Fibroblast of gingiva (primary cell): ENCODE measurements around the gene MSLN.
"Not testable (repeated sequence)": the region's sequence is repeated elsewhere in the genome, so short reads cannot be mapped to it uniquely, and the experiment has no call there.

ENCODE experiments used
- DNase-seq: peaks from one replicate; pipeline ENCODE4 v3.0.0-alpha.2; 2011; ENCODE audit warnings: low read depth

Gene MSLN

DNA sequence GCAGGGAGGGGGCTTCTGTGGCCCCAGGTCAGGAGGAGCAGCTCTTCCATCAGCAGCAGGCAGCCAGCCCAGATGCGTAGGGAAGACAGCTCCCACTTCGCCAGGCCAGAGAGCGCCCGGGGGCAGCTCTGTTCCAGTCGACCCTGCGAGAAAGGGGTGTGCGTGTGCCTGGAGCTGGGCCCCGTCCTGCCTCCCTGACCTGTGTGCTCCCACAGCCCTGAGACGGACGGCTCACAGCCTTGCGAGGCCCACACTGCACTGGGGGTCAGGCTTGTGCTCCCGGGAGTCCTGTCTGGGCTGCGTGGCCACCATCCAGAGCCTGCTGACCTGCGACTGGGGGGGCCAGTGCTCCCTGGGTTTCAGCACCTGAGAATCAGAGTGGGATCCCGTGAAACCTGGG is 469 bp upstream of the MSLN start:
- DNase-seq: no peak

- DNase-seq: no peak
These were observed 1.3 kb downstream of the MSLN start for GRCh38 chr16:761625-762513.

- no peak for DNase-seq
These were observed 2.2 kb downstream of the MSLN start for GRCh38 chr16:762595-763268.

DNA sequence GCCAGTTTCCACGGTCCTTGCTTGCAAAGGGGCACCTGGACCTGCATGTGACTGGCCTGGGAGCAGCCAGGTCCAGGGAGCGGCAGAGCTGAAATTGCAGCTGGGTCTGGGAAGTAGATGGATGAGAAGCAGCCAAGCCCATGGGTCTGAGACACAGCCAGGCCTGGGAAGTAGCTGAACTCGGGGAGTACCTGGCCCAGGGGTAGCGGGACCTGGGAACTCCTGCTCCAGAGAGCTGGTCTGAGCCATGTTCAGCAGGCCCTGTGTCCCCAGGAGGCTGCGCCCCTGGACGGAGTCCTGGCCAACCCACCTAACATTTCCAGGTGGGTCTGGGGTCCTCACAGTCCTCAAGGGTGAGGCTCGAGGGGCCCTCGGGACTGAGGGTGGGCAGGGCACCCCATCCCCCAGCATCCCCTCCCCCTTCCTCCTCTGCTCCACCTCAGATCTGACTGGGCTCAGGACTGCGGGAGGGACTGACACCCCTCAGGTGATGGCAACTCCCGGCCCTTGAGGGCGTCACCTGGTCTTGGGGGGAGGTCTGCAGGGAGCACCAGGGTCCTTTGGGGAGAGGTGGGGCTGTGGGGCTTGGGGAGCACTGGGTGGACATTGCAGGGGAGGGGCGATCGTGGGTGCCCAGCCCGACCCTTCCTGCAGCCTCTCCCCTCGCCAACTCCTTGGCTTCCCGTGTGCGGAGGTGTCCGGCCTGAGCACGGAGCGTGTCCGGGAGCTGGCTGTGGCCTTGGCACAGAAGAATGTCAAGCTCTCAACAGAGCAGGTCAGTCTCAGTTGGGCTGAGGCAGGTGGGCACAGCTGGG is 3.0 kb downstream of the MSLN start:
- DNase-seq: no peak

DNA sequence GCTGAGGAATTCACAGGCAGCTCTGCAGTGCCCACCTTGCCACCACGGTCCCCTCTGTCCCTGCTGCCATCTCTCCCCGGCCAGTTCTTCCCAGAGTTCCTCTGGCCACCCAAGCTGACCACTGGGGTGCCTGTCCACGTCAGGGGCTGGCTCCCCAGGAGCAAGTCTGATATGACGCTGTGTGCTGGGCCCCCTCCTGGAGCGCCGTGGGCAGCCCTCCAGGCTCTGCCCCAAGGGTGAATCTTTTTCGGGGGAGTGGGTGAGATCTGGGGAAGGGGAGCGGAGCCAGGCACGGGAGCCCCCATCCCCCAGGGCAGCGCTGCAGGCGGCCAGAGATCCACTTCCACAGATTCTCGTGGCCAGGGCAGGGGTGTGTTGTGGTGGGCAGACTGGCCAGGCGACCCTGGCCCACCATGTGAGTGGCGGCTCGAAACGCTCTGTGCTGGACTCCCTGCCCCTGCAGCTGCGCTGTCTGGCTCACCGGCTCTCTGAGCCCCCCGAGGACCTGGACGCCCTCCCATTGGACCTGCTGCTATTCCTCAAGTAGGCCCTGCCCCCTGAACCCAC is 3.7 kb downstream of the MSLN start:
- no peak for DNase-seq

- no peak for DNase-seq
These were observed 4.4 kb downstream of the MSLN start for GRCh38 chr16:764848-765487.

DNA sequence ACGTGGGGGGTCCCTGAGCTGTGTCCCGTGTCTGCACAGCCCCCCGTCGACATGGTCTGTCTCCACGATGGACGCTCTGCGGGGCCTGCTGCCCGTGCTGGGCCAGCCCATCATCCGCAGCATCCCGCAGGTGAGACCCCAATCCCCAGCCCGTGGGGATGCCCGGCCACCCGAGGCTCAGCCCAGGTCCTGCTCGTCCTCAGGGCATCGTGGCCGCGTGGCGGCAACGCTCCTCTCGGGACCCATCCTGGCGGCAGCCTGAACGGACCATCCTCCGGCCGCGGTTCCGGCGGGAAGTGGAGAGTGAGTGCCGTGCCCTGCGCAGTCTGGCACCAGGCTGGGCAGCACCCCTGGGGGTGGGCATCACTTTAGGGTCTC is 4.9 kb downstream of the MSLN start:
- DNase-seq: no peak

- no peak for DNase-seq
These were observed 5.7 kb downstream of the MSLN start for GRCh38 chr16:766008-766819.

DNA sequence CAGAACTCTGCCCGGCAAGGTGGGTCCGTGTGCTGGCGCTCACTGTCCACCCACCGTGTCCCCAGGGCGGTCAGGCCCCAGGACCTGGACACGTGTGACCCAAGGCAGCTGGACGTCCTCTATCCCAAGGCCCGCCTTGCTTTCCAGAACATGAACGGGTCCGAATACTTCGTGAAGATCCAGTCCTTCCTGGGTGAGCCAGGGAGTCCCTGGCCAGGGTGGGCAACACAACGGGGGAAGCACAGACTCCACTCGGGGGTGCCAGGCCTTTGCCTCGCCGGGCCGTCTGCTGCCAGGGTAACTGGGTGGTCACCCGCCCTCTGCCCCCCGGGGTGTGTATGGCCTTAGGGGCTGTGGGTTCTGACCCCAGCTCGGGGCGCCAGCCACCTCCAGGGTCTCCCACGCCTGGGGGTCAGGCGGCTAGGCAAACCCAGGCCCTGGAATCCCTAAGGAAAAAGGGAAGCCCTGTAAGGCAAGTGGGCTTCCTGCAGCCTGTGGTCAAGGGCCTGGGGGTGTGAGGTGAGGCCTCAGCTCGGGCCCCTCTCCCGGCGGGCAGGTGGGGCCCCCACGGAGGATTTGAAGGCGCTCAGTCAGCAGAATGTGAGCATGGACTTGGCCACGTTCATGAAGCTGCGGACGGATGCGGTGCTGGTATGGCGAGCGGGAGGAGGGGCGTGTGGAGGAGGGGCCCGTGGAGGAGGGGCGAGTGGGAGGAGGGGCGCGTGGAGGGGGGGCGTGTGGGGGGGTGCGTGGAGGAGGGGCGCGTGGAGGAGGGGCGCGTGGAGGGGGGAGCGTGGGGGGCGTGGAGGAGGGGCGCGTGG is 6.5 kb downstream of the MSLN start:
- no peak for DNase-seq

- DNase-seq: no peak
These were observed 7.3 kb downstream of the MSLN start for GRCh38 chr16:767743-768235.

GRCh38 chr16:768428-768827 is 7.9 kb downstream of the MSLN start:
- DNase-seq: no peak

DNA sequence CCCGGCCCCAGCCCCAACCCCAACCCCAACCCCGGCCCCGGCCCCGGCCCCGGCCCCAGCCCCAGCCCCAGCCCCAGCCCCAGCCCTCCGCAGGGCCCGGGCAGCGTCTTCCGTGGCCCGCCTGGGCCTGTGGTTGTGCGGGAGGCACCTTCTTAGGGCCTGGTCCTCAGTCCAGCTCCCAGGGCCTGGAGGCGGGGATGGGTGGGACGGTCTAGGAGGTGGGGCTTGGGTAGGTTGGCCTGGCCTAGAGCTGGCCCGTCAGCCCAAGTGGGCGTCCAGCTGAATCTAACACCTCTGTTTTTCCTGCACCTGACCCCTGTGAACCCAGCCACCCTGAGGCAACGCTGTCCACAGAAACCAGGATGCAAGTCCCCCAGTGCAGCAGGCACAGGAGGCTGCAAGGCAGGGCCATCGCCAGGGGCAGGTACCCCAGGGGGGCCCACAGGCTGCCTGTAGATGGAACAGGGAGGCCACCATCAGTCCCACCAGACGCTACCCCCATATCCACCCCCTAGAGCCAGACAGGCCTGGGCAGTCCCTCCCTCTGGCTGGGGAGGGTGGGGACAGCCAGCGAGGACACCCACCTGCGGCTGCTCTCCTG is 8.8 kb downstream of the MSLN start:
- no peak for DNase-seq

DNA sequence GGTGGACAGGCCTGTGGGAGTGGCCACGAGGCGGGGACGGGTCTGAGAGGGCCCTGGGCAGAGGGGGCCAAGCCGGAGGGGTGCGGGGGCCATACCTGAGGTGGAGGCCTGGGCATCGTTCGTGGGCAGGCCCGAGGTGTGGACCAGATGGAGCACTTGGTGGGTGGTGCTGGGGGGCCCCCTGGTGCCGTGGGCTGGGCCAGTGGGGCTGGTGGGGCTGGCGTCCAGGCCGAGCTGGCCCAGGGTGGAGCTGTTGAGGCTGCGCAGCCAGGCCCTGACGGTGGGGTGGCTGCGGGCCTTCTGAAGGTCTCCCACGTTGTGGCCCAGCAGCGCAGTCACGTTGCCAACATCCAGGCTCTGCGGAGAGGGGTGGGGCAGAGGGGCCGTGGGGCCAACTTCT is 9.4 kb downstream of the MSLN start:
- DNase-seq: no peak

GRCh38 chr16:770411-770810 is 9.9 kb downstream of the MSLN start:
- no peak for DNase-seq

DNA sequence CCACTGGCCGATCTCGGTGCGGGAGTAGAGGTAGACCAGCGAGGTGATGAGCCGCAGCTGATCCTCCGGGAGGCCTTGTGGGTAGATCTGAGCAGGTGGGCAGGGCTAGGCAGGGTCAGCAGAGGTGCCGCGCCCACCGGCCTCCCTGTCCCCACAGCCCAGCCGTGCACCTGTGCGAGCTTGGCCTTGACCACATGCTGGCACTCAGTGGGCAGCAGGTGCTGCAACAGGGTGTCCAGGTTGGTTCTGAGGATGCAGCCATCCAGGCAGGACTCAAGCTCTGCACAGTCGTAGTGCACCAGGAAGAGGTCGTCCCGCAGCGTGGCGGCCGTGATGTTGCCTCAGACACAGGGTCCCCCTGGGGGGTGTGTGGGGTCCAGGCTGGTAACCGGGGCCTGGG is 12.4 kb downstream of the MSLN start:
- DNase-seq: no peak

- DNase-seq: no peak
These were observed 13.8 kb downstream of the MSLN start for GRCh38 chr16:774086-775001.

DNA sequence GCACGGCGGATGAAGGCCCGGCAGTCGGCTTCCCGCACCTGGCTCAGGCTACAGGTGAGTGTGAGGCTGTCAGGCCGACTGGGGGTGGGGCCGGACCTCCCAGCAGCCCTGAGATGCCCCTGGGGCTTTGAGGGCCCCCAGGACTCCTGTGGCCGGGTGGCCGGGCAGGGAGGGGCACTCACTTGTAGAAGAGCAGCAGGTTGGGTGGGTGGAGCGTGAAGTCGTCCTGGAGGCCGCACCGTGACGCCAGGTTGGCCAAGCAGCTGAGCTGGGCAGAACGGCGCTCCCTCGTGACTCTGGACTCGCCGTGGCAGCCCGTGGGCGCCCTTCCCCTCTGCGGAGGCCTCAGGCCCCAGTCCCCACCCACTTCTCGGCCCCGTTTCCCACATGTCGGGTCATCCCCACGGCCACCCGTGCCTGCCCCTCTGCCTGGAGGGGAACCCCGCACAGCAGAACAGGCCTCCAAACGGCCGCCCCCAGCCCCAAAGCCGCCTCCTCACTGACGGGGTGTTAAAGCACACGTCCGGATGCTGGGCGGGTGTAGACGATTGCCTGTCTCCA is 14.8 kb downstream of the MSLN start:
- DNase-seq: no peak

- DNase-seq: not testable (repeated sequence)
These were observed 15.8 kb downstream of the MSLN start for GRCh38 chr16:776298-776697.
